HepG2 (cell line): ENCODE results near the gene FAM168A. TPM values are rescaled to one million over a fixed set of nuclear protein-coding genes. Genes with fewer than 3 reads are reported as not detected.

ENCODE experiments used
- ATAC-seq: fragments of 200-7000 bp; cut with Tn5 transposase; 3 replicates; pipeline ENCODE4 v1.9.1; 2020; ENCODE audit warnings: mild to moderate bottlenecking, moderate library complexity
- BruUV-seq: library from RNA; stranded (reverse); fragments of 400-500 nt; replicated peaks from 2 replicates; lab custom pipeline; 2021; lab: Mats Ljungman, UMichigan
- CTCF ChIA-PET: fragments of 300-600 bp; formaldehyde crosslinking; extraction: SDS; loops from one replicate; lab custom pipeline; 2021; ENCODE audit warnings: low total read pairs, inconsistent platforms, low intra/inter-chr PET ratio; lab: Yijun Ruan, JAX
- POLR2A ChIA-PET: fragments of 350-600 bp; sonication (Branson Sonifier 250); formaldehyde crosslinking; loops from one replicate; lab custom pipeline; 2020; ENCODE audit warnings: antibody characterized with exemption, inconsistent platforms; lab: Yijun Ruan, JAX
- DNase-seq: peaks from one replicate; pipeline ENCODE4 v3.0.0-alpha.2; 2015; ENCODE audit warnings: low spot score
- FAIRE-seq: peaks from 3 replicates; lab custom pipeline; 2011; peaks lifted over from hg19 to GRCh38; lab: Jason Lieb, UNC
- H2AFZ ChIP-seq: one replicate; pipeline ENCODE4 v1.6.1; 2011; ENCODE audit warnings: low read length, inconsistent platforms
- H3K27ac ChIP-seq: fragments of 300-600 bp; 3 replicates; pipeline ENCODE4 v1.8.0; 2011; ENCODE audit warnings: mixed run types, mild to moderate bottlenecking, mixed read lengths, low read length, inconsistent platforms; ENCODE audit not compliant: insufficient read depth; ENCODE audit errors: extremely low read length
- H3K27me3 ChIP-seq, 2 experiments: fragments of 200-600 bp in 1 of 2; 2 replicates in 1 of 2; 3 replicates in 1 of 2; pipeline versions ENCODE4 v1.6.0 to v1.8.0; 2011; ENCODE audit warnings: low read length in 2 of 2, mild to moderate bottlenecking in 2 of 2, moderate library complexity in 2 of 2, inconsistent platforms in 1 of 2; ENCODE audit not compliant: insufficient read depth in 2 of 2, control insufficient read depth in 1 of 2
- H3K36me3 ChIP-seq, 2 experiments: fragments of 200-600 bp in 1 of 2; replicated peaks in 1 of 2; 2 replicates in 1 of 2; 3 replicates in 1 of 2; pipeline versions ENCODE4 v1.5.1 to v1.8.0; 2011; ENCODE audit warnings: low read length in 2 of 2, inconsistent platforms in 1 of 2; ENCODE audit not compliant: insufficient read depth in 2 of 2, control insufficient read depth in 1 of 2
- H3K4me1 ChIP-seq: 2 replicates; pipeline ENCODE4 v1.5.1; 2012; ENCODE audit warnings: low read length, inconsistent platforms; ENCODE audit not compliant: insufficient read depth
- H3K4me2 ChIP-seq: 2 replicates; pipeline ENCODE4 v1.6.0; 2011; ENCODE audit warnings: low read depth, low read length, inconsistent platforms
- H3K4me3 ChIP-seq, 3 experiments: fragments of 200-600 bp in 1 of 3; sonication (generic), shearing (Covaris generic) in 1 of 3; replicated peaks in 1 of 3; 2 replicates each; pipeline ENCODE4 v1.5.1; 2011 to 2016; ENCODE audit warnings: low read length in 3 of 3, inconsistent platforms in 2 of 3, low read depth in 2 of 3, mild to moderate bottlenecking in 2 of 3, control low read depth in 1 of 3, mixed read lengths in 1 of 3; ENCODE audit not compliant: insufficient read depth in 1 of 3
- H3K79me2 ChIP-seq: one replicate; pipeline ENCODE4 v1.6.1; 2011; ENCODE audit warnings: low read length, inconsistent platforms; ENCODE audit not compliant: insufficient read depth
- H3K9ac ChIP-seq: 2 replicates; pipeline ENCODE4 v1.6.0; 2011; ENCODE audit warnings: mild to moderate bottlenecking, low read depth, low read length, inconsistent platforms; ENCODE audit not compliant: insufficient read depth
- H3K9me3 ChIP-seq: 2 replicates; pipeline ENCODE4 v1.5.1; 2012; ENCODE audit warnings: mild to moderate bottlenecking, low read length
- H4K20me1 ChIP-seq: 2 replicates; pipeline ENCODE4 v1.6.0; 2011; ENCODE audit warnings: inconsistent platforms, mild to moderate bottlenecking, low read length, moderate library complexity; ENCODE audit not compliant: insufficient read depth
- AGO2 ChIP-seq: fragments of 200-400 bp; formaldehyde crosslinking; optimal IDR thresholded peaks from 2 replicates; pipeline ENCODE3; 2017; ENCODE audit warnings: mild to moderate bottlenecking, low read depth, low read length, moderate library complexity
- FOSL1 ChIP-seq: sonication (generic); formaldehyde crosslinking; IDR thresholded peaks from 2 replicates; pipeline ENCODE4 v1.9.0; 2021; ENCODE audit warnings: missing genetic modification reagents, borderline replicate concordance
- NR2F6 ChIP-seq, 2 experiments: IDR thresholded peaks; 2 replicates each; pipeline ENCODE4 v1.6.1; 2016; ENCODE audit warnings: antibody characterized with exemption in 1 of 2, mild to moderate bottlenecking in 1 of 2
- ZNF530 ChIP-seq: sonication (generic); formaldehyde crosslinking; IDR thresholded peaks from 2 replicates; pipeline ENCODE4 v1.5.0; 2020; ENCODE audit warnings: low read depth, mild to moderate bottlenecking, missing genetic modification reagents
- ZNF549 ChIP-seq: sonication (generic); formaldehyde crosslinking; IDR thresholded peaks from 2 replicates; pipeline ENCODE4 v1.5.0; 2020; ENCODE audit warnings: missing genetic modification reagents
- WGBS: methylation state at CpG from one replicate; pipeline ENCODE4 v1.1.6; 2017; ENCODE audit warnings: low lambda C conversion rate; 5-methylcytosine and 5-hydroxymethylcytosine counted together
- in situ Hi-C: cut with HindIII; loops from 2 replicates; pipeline ENCODE4 v1.10.0; 2017; ENCODE audit warnings: low pct_unique_long_range_greater_than_20kb; ENCODE audit not compliant: extremely low pct_ligation_motif_present
- intact Hi-C: fragments of 100-400 bp; cut with micrococcal nuclease; formaldehyde crosslinking; loops from one replicate; pipeline ENCODE4 v1.10.0; 2022; ENCODE audit not compliant: unreplicated experiment
- polyA plus RNA-seq, 8 experiments: library from polyadenylated mRNA; depleted of rRNA in 3 of 8; stranded (reverse) in 7 of 8; unstranded in 1 of 8; fragments of >200 nt; fragmentation: Illumina TruSeq in 4 of 8; extraction: Trizol in 4 of 8; gene quantifications; 2 replicates each; pipeline versions ENCODE4 v1.2.1 to v1.2.3, GENCODE V29; 2011 to 2016; ENCODE audit warnings: low read depth in 4 of 8, missing spikeins in 1 of 8, mixed read lengths in 1 of 8; ENCODE audit not compliant: insufficient read depth in 1 of 8
- total RNA-seq, 5 experiments: library from RNA; depleted of rRNA; stranded (reverse); fragments of >200 nt; fragmentation: Illumina TruSeq; extraction: Trizol; gene quantifications; 2 replicates each; pipeline ENCODE4 v1.2.3, GENCODE V29; 2016; ENCODE audit warnings: low read depth in 1 of 5

The FAM168A gene
- total and polyA plus RNA-seq, 2 of the 13 experiments (the other 11 are each of a cell fraction or from before 2014, with no cell fraction given) = 13.9 to 15.8 TPM

DNA sequence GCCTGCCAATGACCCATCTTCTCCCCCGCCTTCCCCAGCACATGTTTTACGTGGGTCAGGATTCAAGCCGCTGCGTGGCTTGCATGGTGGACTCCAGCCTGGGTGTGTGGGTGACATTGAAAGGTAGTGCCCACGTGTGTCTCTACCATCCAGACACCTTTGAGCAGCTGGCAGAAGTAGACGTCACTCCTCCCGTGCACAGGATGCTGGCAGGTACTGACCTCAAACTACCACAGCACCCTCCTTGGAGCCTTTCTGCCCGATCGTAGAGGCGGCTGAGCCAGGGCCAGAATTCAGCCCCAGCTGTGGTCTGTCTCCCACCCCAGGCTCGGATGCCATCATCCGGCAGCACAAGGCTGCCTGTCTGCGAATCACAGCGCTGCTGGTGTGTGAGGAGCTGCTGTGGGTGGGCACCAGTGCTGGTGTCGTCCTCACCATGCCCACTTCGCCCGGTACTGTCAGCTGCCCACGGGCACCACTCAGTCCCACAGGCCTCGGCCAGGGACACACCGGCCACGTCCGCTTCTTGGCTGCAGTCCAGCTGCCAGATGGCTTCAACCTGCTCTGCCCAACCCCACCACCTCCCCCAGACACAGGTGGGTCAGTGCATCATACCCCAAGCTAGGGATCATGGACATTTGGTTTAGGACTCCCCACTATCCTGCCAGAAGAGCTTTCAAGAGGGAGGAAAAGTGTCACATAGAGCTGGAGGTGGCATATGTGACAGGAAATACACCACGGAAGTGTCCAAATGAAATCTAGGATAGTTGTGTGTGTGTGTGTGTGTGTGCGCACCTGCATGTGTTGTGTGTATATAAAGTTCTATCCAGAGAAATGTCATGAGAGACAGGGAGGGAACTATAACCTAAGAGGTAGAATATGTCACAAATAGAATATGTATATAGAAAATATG lies 232.3 kb downstream of the FAM168A start:
- H3K9ac ChIP-seq = no peak overlapping the region
- ChIA-PET CTCF (no interaction called here), POLR2A (no interaction called here)
- peaks cover 29 to 35% of the 10 kb centered on the region in 2 experiments; a peak in 4 of 5 replicates for H3K36me3 ChIP-seq
- ATAC-seq (no peak), FAIRE-seq (no peak), DNase-seq (no peak)
- in situ Hi-C loops (no loop called here), intact Hi-C loops (no loop called here)
- H3K27me3 ChIP-seq = no peaks in the 10 kb centered on the region
- no peaks in the 10 kb centered on the region for H4K20me1 ChIP-seq
- no peak overlapping the region for H3K27ac ChIP-seq
- no peaks in the 10 kb centered on the region for H3K9me3 ChIP-seq
- BruUV-seq = no TSS peak
- TF ChIP-seq NR2F6 (IDR thresholded peaks at IDR 0.05) (no peak), NR2F6 (CRISPR knock-in tag; IDR thresholded peaks at IDR 0.05) (no peak), AGO2 (peak; percentile 35)
- H3K4me3 ChIP-seq = no peak overlapping the region
- no peaks in the 10 kb centered on the region for H3K4me1 ChIP-seq
- no peaks in the 10 kb centered on the region for H3K79me2 ChIP-seq
- 97% methylated on average over 16 of the region's 24 CpGs for WGBS
- H3K4me2 ChIP-seq = no peak overlapping the region
- no peak overlapping the region for H2AFZ ChIP-seq

DNA sequence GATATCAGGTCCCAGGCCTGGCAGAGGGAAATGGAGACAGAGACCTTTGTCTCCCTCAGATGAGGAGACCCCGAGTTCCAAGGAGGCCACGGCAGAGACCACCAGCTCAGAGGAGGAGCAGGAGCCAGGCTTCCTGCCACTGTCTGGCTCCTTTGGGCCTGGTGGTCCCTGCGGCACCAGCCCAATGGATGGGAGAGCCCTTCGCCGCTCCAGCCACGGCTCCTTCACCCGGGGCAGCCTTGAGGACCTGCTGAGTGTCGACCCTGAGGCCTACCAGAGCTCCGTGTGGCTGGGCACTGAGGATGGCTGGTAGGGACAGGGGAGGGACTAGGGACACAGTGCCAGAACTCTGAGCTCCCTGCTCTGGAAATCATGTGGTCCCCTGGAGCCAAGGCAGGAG lies 234.8 kb downstream of the FAM168A start:
- intact Hi-C loops = no loop called here
- Histone ChIP-seq H3K4me2 (no peak overlapping the region), H3K27me3 (no peaks in the 10 kb centered on the region), H2AFZ (no peak overlapping the region), H3K27ac (no peak overlapping the region), H3K9me3 (no peaks in the 10 kb centered on the region), H3K36me3 (peaks cover 28 to 49% of the 10 kb centered on the region in 2 experiments; a peak in 4 of 5 replicates), H3K9ac (no peak overlapping the region), H3K79me2 (no peaks in the 10 kb centered on the region), H4K20me1 (no peaks in the 10 kb centered on the region), H3K4me3 (no peak overlapping the region), H3K4me1 (no peaks in the 10 kb centered on the region)
- TF ChIP-seq FOSL1 (CRISPR knock-in tag) (no peak), ZNF530 (no peak), ZNF549 (CRISPR knock-in tag) (no peak)
- in situ Hi-C loops = no loop called here
- BruUV-seq = no TSS peak
- POLR2A ChIA-PET = no interaction called here
- no peak for DNase-seq
- CTCF ChIA-PET = no interaction called here
- no peak for ATAC-seq
- WGBS = no CpG with 5 or more reads among the region's 9 CpGs
- FAIRE-seq = no peak
